Trophoblast cell (in vitro differentiated cells and primary cell): ENCODE results near the gene PIPOX.

Experiments
- DNase-seq, 2 donors: peaks; one replicate each; pipeline ENCODE4 v3.0.0-alpha.2; 2016
- H2AFZ ChIP-seq: 2 replicates; pipeline ENCODE4 v1.6.1; 2013; ENCODE audit warnings: low read length, moderate library complexity, mild to moderate bottlenecking; ENCODE audit not compliant: insufficient read depth, poor library complexity
- H2AK5ac ChIP-seq: 2 replicates; pipeline ENCODE4 v1.6.1; 2013; ENCODE audit warnings: mild to moderate bottlenecking, low read length
- H2BK120ac ChIP-seq: 2 replicates; pipeline ENCODE4 v1.6.1; 2013; ENCODE audit warnings: low read length, mild to moderate bottlenecking, moderate library complexity; ENCODE audit not compliant: insufficient read depth, poor library complexity
- H2BK12ac ChIP-seq: 2 replicates; pipeline ENCODE4 v1.6.1; 2013; ENCODE audit warnings: mild to moderate bottlenecking, low read length, moderate library complexity
- H2BK5ac ChIP-seq: 2 replicates; pipeline ENCODE4 v1.6.1; 2013; ENCODE audit warnings: low read length, low read depth, moderate library complexity, mild to moderate bottlenecking; ENCODE audit not compliant: poor library complexity
- H3K14ac ChIP-seq: 2 replicates; pipeline ENCODE4 v1.6.1; 2013; ENCODE audit warnings: mild to moderate bottlenecking, low read length
- H3K18ac ChIP-seq: 2 replicates; pipeline ENCODE4 v1.6.1; 2013; ENCODE audit warnings: mild to moderate bottlenecking, low read length
- H3K23ac ChIP-seq: 2 replicates; pipeline ENCODE4 v1.6.1; 2013; ENCODE audit warnings: low read length
- H3K27ac ChIP-seq: 2 replicates; pipeline ENCODE4 v1.5.1; 2013; ENCODE audit warnings: low read depth, mild to moderate bottlenecking, inconsistent platforms, low read length, moderate library complexity
- H3K27me3 ChIP-seq: 2 replicates; pipeline ENCODE4 v1.6.1; 2013; ENCODE audit warnings: inconsistent platforms, mild to moderate bottlenecking, low read length, moderate library complexity; ENCODE audit not compliant: insufficient read depth
- H3K36me3 ChIP-seq, 2 experiments: 1 replicate in 1 of 2; 2 replicates in 1 of 2; pipeline ENCODE4 v1.6.1; 2013; ENCODE audit warnings: low read length in 2 of 2, mild to moderate bottlenecking in 2 of 2, moderate library complexity in 1 of 2; ENCODE audit not compliant: insufficient read depth in 2 of 2, control insufficient read depth in 1 of 2
- H3K4ac ChIP-seq: 2 replicates; pipeline ENCODE4 v1.6.1; 2013; ENCODE audit warnings: low read depth, mild to moderate bottlenecking, low read length, moderate library complexity
- H3K4me1 ChIP-seq, 2 experiments: 1 replicate in 1 of 2; 2 replicates in 1 of 2; pipeline ENCODE4 v1.6.1; 2013; ENCODE audit warnings: low read length in 2 of 2, mild to moderate bottlenecking in 2 of 2, moderate library complexity in 1 of 2; ENCODE audit not compliant: insufficient read depth in 2 of 2, control insufficient read depth in 1 of 2
- H3K4me2 ChIP-seq: 2 replicates; pipeline ENCODE4 v1.6.1; 2013; ENCODE audit warnings: inconsistent platforms, mild to moderate bottlenecking, low read length, moderate library complexity
- H3K4me3 ChIP-seq: 2 replicates; pipeline ENCODE4 v1.5.1; 2013; ENCODE audit warnings: mild to moderate bottlenecking, low read depth, low read length, inconsistent platforms
- H3K79me1 ChIP-seq: one replicate; pipeline ENCODE4 v1.6.1; 2013; ENCODE audit warnings: low read length
- H3K79me2 ChIP-seq: 2 replicates; pipeline ENCODE4 v1.6.1; 2013; ENCODE audit warnings: low read length, mild to moderate bottlenecking; ENCODE audit not compliant: control insufficient read depth, insufficient read depth, poor library complexity
- H3K9ac ChIP-seq: 2 replicates; pipeline ENCODE4 v1.6.1; 2013; ENCODE audit warnings: mild to moderate bottlenecking, low read length
- H3K9me3 ChIP-seq: 2 replicates; pipeline ENCODE4 v1.6.1; 2013; ENCODE audit warnings: low read depth, mild to moderate bottlenecking, control low read depth, inconsistent platforms, low read length; ENCODE audit not compliant: insufficient read depth
- H4K12ac ChIP-seq: 2 replicates; pipeline ENCODE4 v1.6.1; 2013; ENCODE audit warnings: low read depth, mild to moderate bottlenecking, low read length, moderate library complexity
- H4K8ac ChIP-seq: 2 replicates; pipeline ENCODE4 v1.6.1; 2013; ENCODE audit warnings: low read depth, mild to moderate bottlenecking, low read length, moderate library complexity
- H4K91ac ChIP-seq: one replicate; pipeline ENCODE4 v1.6.1; 2013; ENCODE audit warnings: low read depth, mild to moderate bottlenecking, low read length, moderate library complexity
- WGBS: extraction: QIAGEN DNeasy Blood & Tissue Kit; methylation state at CpG from one replicate; pipeline ENCODE4 v1.1.7; 2013; ENCODE audit warnings: missing lambda C conversion rate; ENCODE audit not compliant: insufficient read length, insufficient coverage; ENCODE audit errors: extremely low coverage; 5-methylcytosine and 5-hydroxymethylcytosine counted together

PIPOX gene

DNA sequence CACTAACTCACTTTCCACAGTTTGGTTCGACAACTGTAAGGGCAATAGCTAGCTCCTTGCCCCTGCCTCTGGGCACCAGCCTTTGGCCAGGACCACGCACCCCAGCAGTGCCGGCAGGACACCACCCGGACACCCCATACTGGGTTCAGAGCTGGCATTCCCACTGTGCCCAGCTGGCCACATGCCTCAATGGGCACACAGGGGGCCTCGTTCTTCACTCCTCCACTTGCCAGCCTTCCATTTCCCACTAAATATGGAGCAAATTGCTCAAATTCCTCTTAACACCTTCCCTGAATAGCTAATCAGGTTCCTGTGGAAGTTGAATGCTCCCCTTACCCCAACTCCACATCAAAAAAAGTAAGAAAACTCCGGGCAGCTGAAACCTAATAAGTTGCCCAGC is 52.5 kb downstream of the PIPOX start:
- Histone ChIP-seq H2AFZ (no peak overlapping the region), H4K8ac (no peak overlapping the region), H3K36me3 (peaks cover 72 to 79% of the 10 kb centered on the region in 2 experiments), H2BK120ac (no peak overlapping the region), H3K4me2 (no peak overlapping the region), H3K14ac (no peak overlapping the region), H3K23ac (no peak overlapping the region), H4K91ac (no peak overlapping the region), H3K27me3 (no peaks in the 10 kb centered on the region), H3K4ac (no peak overlapping the region), H3K9me3 (no peaks in the 10 kb centered on the region), H3K79me1 (no peaks in the 10 kb centered on the region), H3K4me1 (peaks cover 3% of the 10 kb centered on the region in 2 experiments), H2BK12ac (no peak overlapping the region), H3K9ac (no peak overlapping the region), H2BK5ac (no peak overlapping the region), H4K12ac (no peak overlapping the region), H3K18ac (no peak overlapping the region), H3K27ac (no peak overlapping the region), H3K4me3 (no peak overlapping the region), H2AK5ac (no peak overlapping the region), H3K79me2 (no peaks in the 10 kb centered on the region)
- WGBS, result no CpG with 5 or more reads among the region's 6 CpGs
- DNase-seq, result no peak

DNA sequence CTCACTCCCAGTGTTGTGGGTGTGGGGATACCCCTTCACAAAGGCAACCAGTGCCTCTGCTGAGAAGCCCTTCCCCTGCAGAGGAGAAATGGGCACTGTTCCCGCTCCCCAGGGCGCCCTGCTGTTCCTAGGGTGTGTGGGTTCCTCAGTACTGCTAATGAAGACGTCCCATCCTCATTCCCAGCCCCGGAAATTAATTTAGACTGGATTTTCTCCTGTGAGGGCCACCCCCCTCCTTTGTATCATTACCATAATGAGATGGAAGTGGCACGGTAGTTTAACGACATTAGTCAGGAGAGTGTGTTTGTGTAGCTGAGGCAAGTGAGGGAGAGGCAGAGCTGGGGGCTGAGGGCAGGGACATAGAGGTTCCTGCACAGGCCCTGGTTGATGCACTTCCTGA is 53.2 kb downstream of the PIPOX start:
- Histone ChIP-seq H3K79me2 (no peaks in the 10 kb centered on the region), H3K27ac (no peak overlapping the region), H3K4me1 (peaks cover 3% of the 10 kb centered on the region in 2 experiments), H4K8ac (no peak overlapping the region), H3K18ac (no peak overlapping the region), H4K12ac (no peak overlapping the region), H3K4me3 (no peak overlapping the region), H2BK12ac (no peak overlapping the region), H4K91ac (no peak overlapping the region), H3K9me3 (no peaks in the 10 kb centered on the region), H3K9ac (no peak overlapping the region), H2BK5ac (no peak overlapping the region), H3K4me2 (no peak overlapping the region), H3K14ac (no peak overlapping the region), H3K36me3 (peaks cover 66 to 72% of the 10 kb centered on the region in 2 experiments), H3K79me1 (no peaks in the 10 kb centered on the region), H2AK5ac (no peak overlapping the region), H2BK120ac (no peak overlapping the region), H3K23ac (no peak overlapping the region), H3K27me3 (no peaks in the 10 kb centered on the region), H2AFZ (no peak overlapping the region), H3K4ac (no peak overlapping the region)
- WGBS, result no CpG with 5 or more reads among the region's 6 CpGs
- no peak for DNase-seq

DNA sequence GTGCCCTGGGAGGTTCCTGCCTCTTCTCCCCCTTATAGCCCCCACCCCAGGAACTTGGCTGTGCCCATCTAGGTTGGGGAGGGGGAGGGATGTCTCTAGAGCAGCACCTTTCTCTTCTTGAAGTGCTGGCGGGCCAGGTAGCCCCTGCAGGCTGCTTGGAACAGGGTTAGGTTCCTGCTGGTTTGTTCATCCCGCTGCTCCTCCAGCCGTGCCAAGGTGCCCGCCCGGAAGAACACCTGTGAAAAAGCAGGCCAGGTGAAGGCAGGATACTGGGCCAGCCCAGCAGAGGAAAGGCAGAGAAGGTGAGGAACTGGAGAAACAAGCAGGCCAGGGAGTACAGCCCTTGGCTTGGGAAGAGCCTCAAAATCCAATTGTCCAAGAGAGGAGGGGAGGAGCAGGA is 56.6 kb downstream of the PIPOX start:
- H3K18ac ChIP-seq, result no peak overlapping the region

DNA sequence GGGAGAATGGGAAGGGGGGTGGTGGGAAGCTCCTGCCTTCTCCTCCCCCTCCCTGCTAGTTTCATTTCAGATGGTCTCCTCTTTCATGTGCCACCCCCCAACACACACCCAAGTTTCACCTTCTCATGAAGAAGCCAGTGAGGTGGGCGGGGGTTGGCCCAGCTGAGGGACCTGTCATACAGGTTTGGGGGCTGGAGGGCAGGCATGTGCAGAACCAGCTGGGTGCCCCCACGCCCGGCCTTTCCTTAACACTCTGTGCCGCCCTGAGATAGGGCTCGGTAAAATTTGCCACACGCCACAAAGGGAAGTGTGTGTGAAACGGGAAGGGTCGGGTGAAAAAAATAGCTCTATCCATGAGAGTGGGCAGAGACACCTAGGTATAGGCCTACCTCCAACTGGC is 57.4 kb downstream of the PIPOX start:
- H2BK5ac ChIP-seq, result no peak overlapping the region
- no peak overlapping the region for H3K23ac ChIP-seq
- no peak for DNase-seq
- H3K4me2 ChIP-seq, result no peak overlapping the region
- no peak overlapping the region for H4K8ac ChIP-seq
- H3K14ac ChIP-seq, result no peak overlapping the region
- H3K4me1 ChIP-seq, result peaks cover 12 to 15% of the 10 kb centered on the region in 2 experiments
- H3K4ac ChIP-seq, result no peak overlapping the region
- no peak overlapping the region for H2BK120ac ChIP-seq
- H3K79me1 ChIP-seq, result no peaks in the 10 kb centered on the region
- H3K18ac ChIP-seq, result no peak overlapping the region
- no peak overlapping the region for H3K4me3 ChIP-seq
- no peak overlapping the region for H2BK12ac ChIP-seq
- no peak overlapping the region for H3K9ac ChIP-seq
- no peak overlapping the region for H4K91ac ChIP-seq
- no peak overlapping the region for H3K27ac ChIP-seq
- WGBS, result no CpG with 5 or more reads among the region's 8 CpGs
- H2AK5ac ChIP-seq, result no peak overlapping the region
- no peak overlapping the region for H4K12ac ChIP-seq
- H3K79me2 ChIP-seq, result no peaks in the 10 kb centered on the region
- no peaks in the 10 kb centered on the region for H3K27me3 ChIP-seq
- H3K9me3 ChIP-seq, result no peaks in the 10 kb centered on the region
- no peak overlapping the region for H2AFZ ChIP-seq
- H3K36me3 ChIP-seq, result peaks cover 37 to 43% of the 10 kb centered on the region in 2 experiments

More for the DNA sequence above, 56.6 kb downstream of the PIPOX start:
- no peak overlapping the region for H2BK120ac ChIP-seq
- H2AFZ ChIP-seq, result no peak overlapping the region
- H2BK5ac ChIP-seq, result no peak overlapping the region
- H3K27ac ChIP-seq, result no peak overlapping the region
- no peak overlapping the region for H4K12ac ChIP-seq
- H3K9ac ChIP-seq, result no peak overlapping the region
- H2BK12ac ChIP-seq, result no peak overlapping the region
- WGBS, result no CpG with 5 or more reads among the region's 5 CpGs
- H4K91ac ChIP-seq, result no peak overlapping the region
- H3K4me3 ChIP-seq, result no peak overlapping the region
- no peaks in the 10 kb centered on the region for H3K9me3 ChIP-seq
- H3K23ac ChIP-seq, result no peak overlapping the region
- no peaks in the 10 kb centered on the region for H3K79me1 ChIP-seq
- H3K4me1 ChIP-seq, result peaks cover 12 to 15% of the 10 kb centered on the region in 2 experiments
- no peak overlapping the region for H4K8ac ChIP-seq
- no peak for DNase-seq
- H3K36me3 ChIP-seq, result peaks cover 42 to 49% of the 10 kb centered on the region in 2 experiments
- H3K4me2 ChIP-seq, result no peak overlapping the region
- no peaks in the 10 kb centered on the region for H3K27me3 ChIP-seq
- H3K14ac ChIP-seq, result no peak overlapping the region
- H3K4ac ChIP-seq, result no peak overlapping the region
- no peak overlapping the region for H2AK5ac ChIP-seq
- H3K79me2 ChIP-seq, result no peaks in the 10 kb centered on the region
